ENCODE results near the gene SPEM3.

The SPEM3 gene

GRCh38 chr17:7406235-7406825, 22.3 kb upstream of the SPEM3 start:
- H3K4me3 ChIP-seq (ENCODE audit: low read depth, low read length), result no peak overlapping the region
- H3K36me3 ChIP-seq, result no peaks in the 10 kb centered on the region
- no peaks in the 10 kb centered on the region for H3K9me3 ChIP-seq
- H3K27me3 ChIP-seq, result no peaks in the 10 kb centered on the region
- no peak for DNase-seq
- H3K4me1 ChIP-seq, result no peaks in the 10 kb centered on the region
- no peak for TF ChIP-seq CTCF (IDR thresholded peaks at IDR 0.05; ENCODE audit: low read depth, low read length)

DNA sequence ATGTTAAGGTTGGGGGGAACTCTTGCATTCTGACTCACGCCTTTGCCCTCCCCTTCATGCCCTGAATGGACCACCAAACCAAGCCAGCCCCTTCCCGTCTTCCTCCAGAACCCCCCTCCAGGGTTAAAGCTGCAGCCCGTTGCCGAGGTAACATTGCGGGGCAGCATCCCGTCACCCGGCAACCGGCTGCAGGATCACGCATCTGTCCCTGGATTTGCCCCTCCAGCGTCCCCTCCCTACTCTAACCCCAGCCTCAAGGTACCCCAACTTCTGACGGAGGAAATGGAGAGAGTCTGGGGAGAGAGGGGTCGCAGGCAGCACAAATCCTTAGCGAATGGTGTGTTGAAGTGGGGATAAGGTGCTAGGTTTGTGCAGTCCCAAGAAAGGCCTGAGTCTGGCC, 21.6 kb upstream of the SPEM3 start:
- Histone ChIP-seq H3K4me3 (ENCODE audit: low read depth, low read length) (no peak overlapping the region), H3K36me3 (no peaks in the 10 kb centered on the region), H3K27me3 (no peaks in the 10 kb centered on the region), H3K4me1 (no peaks in the 10 kb centered on the region), H3K9me3 (no peaks in the 10 kb centered on the region)
- no peak for TF ChIP-seq CTCF (IDR thresholded peaks at IDR 0.05; ENCODE audit: low read depth, low read length)
- no peak for DNase-seq

- DNase-seq, result no peak
- no peaks in the 10 kb centered on the region for H3K36me3 ChIP-seq
- H3K27me3 ChIP-seq, result no peaks in the 10 kb centered on the region
- H3K4me1 ChIP-seq, result no peaks in the 10 kb centered on the region
- no peak for TF ChIP-seq CTCF (IDR thresholded peaks at IDR 0.05; ENCODE audit: low read depth, low read length)
- H3K9me3 ChIP-seq, result no peaks in the 10 kb centered on the region
- no peak within 1 kb of the TSS for H3K4me3 ChIP-seq (ENCODE audit: low read depth, low read length)
These were observed 21.0 kb upstream of the SPEM3 start, which contains the start of gene NLGN2 for GRCh38 chr17:7407485-7408251. Gene NLGN2 (plus strand): TSS chr17:7407845. CDS start chr17:7408256, 411 bp downstream.

GRCh38 chr17:7408252-7408727, 20.4 kb upstream of the SPEM3 start:
- Histone ChIP-seq H3K4me1 (no peaks in the 10 kb centered on the region), H3K4me3 (ENCODE audit: low read depth, low read length) (no peak overlapping the region), H3K36me3 (no peaks in the 10 kb centered on the region), H3K27me3 (no peaks in the 10 kb centered on the region), H3K9me3 (no peaks in the 10 kb centered on the region)
- no peak for TF ChIP-seq CTCF (IDR thresholded peaks at IDR 0.05; ENCODE audit: low read depth, low read length)
- no peak for DNase-seq

- Histone ChIP-seq H3K27me3 (no peaks in the 10 kb centered on the region), H3K36me3 (no peaks in the 10 kb centered on the region), H3K4me1 (no peaks in the 10 kb centered on the region), H3K4me3 (ENCODE audit: low read depth, low read length) (no peak overlapping the region), H3K9me3 (no peaks in the 10 kb centered on the region)
- no peak for DNase-seq
- TF ChIP-seq CTCF (IDR thresholded peaks at IDR 0.05; ENCODE audit: low read depth, low read length), result no peak
These were observed 19.8 kb upstream of the SPEM3 start for GRCh38 chr17:7408863-7409262.

DNA sequence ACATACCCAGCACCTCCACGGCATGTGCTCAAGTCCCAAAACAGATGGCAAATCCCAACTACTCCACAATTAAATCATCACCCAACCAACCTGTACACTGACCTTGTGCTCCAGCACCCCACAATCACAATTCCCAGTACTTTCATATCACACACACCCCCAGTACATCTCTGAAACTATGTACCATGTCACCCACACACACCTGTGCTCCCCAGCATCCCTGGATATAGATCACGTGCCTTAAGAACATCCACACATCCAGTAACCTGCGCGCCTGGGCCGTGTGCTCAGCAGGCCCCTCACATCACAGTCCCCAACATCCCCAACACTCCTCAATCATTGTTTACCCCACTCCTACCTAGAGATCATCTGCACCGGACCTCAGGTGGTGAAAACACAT, 18.9 kb upstream of the SPEM3 start:
- Histone ChIP-seq H3K36me3 (no peaks in the 10 kb centered on the region), H3K9me3 (no peaks in the 10 kb centered on the region), H3K4me3 (ENCODE audit: low read depth, low read length) (no peak overlapping the region), H3K4me1 (no peaks in the 10 kb centered on the region), H3K27me3 (no peaks in the 10 kb centered on the region)
- no peak for TF ChIP-seq CTCF (IDR thresholded peaks at IDR 0.05; ENCODE audit: low read depth, low read length)
- DNase-seq, result no peak

Measured in BE2C (cell line).